Effector memory CD8-positive, alpha-beta T cell (primary cell): Measurements from ENCODE around the gene IQSEC3.
"Not testable (repeated sequence)": the region's sequence is repeated elsewhere in the genome, so short reads cannot be mapped to it uniquely, and the experiment has no call there.

ENCODE experiments used
- ATAC-seq: fragments of 150-1000 bp; cut with Tn5 transposase; replicated peaks from 2 replicates; pipeline ENCODE4 v1.10.0; 2021; ENCODE audit warnings: mild to moderate bottlenecking, moderate library complexity
- DNase-seq, 3 experiments: peaks; one replicate each; pipeline ENCODE4 v3.0.0; 2021
- H3K27ac Mint-ChIP-seq, 2 donors: one replicate each; pipeline ENCODE4 v1.8.0; 2022; ENCODE audit warnings: mild to moderate bottlenecking in 2 of 2, mixed read lengths in 2 of 2, moderate library complexity in 2 of 2
- H3K27me3 Mint-ChIP-seq, 2 donors: one replicate each; pipeline ENCODE4 v1.8.0; 2022; ENCODE audit warnings: mixed read lengths in 2 of 2
- H3K36me3 Mint-ChIP-seq: one replicate; pipeline ENCODE4 v1.8.0; 2022; ENCODE audit warnings: mild to moderate bottlenecking, moderate library complexity, mixed read lengths; ENCODE audit not compliant: insufficient read depth
- H3K4me1 Mint-ChIP-seq, 2 donors: one replicate each; pipeline ENCODE4 v1.8.0; 2022; ENCODE audit warnings: low read depth in 2 of 2, mixed read lengths in 2 of 2
- H3K4me3 Mint-ChIP-seq, 2 donors: one replicate each; pipeline ENCODE4 v1.8.0; 2022; ENCODE audit warnings: mild to moderate bottlenecking in 2 of 2, mixed read lengths in 2 of 2, moderate library complexity in 2 of 2
- H3K9me3 Mint-ChIP-seq, 2 donors: one replicate each; pipeline ENCODE4 v1.8.0; 2022; ENCODE audit warnings: mixed read lengths in 2 of 2

IQSEC3 gene

GRCh38 chr12:131732-132495 is 65.3 kb downstream of the IQSEC3 start:
- DNase-seq, result no peak
- Mint-ChIP-seq H3K4me1 (no peaks in the 10 kb centered on the region), H3K27ac (no peak overlapping the region), H3K27me3 (peaks cover 70 to 80% of the 10 kb centered on the region in 2 donors), H3K4me3 (no peak overlapping the region), H3K9me3 (no peaks in the 10 kb centered on the region), H3K36me3 (no peaks in the 10 kb centered on the region)
- no peak for ATAC-seq

- not testable (repeated sequence) for DNase-seq, H3K4me1 Mint-ChIP-seq, ATAC-seq, H3K36me3 Mint-ChIP-seq, H3K9me3 Mint-ChIP-seq, H3K4me3 Mint-ChIP-seq, H3K27ac Mint-ChIP-seq
- H3K27me3 Mint-ChIP-seq, result peaks cover 53 to 76% of the 10 kb centered on the region in 2 donors
Observed at GRCh38 chr12:133616-134232, 67.2 kb downstream of the IQSEC3 start.

- peaks cover 2 to 5% of the 10 kb centered on the region in 2 donors for H3K4me1 Mint-ChIP-seq
- no peaks in the 10 kb centered on the region for H3K36me3 Mint-ChIP-seq
- DNase-seq (no peak), ATAC-seq (no peak)
- peaks cover 55 to 76% of the 10 kb centered on the region in 2 donors for H3K27me3 Mint-ChIP-seq
- no peak overlapping the region for H3K4me3 Mint-ChIP-seq
- no peak overlapping the region for H3K27ac Mint-ChIP-seq
- H3K9me3 Mint-ChIP-seq, result no peaks in the 10 kb centered on the region
Observed at GRCh38 chr12:135138-135537, 68.6 kb downstream of the IQSEC3 start.

DNA sequence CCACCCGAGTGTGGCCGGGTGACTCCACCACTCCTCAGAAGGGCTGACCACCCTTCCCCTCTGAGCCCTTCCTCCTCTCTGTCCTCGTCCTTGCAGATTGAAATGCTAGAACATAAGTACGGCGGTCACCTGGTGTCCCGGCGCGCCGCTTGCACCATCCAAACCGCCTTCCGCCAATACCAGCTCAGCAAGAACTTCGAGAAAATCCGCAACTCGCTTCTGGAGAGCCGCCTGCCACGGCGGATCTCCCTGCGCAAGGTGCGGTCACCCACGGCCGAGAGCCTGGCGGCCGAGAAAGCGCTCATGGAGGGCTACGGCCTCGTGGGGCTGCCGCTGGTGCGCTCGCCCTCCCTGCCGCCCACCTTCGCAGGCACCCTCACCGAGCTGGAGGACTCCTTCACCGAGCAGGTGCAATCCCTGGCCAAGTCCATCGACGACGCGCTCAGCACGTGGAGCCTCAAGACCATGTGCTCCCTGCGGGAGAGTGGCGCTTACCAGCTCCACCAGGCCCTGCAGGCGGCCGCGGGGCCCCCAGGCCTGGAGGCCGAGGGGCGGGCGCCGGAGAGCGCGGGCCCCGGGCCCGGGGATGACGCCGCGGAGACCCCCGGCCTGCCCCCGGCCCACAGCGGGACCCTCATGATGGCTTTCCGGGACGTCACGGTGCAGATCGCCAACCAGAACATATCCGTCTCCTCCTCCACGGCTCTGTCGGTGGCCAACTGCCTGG is 71.8 kb downstream of the IQSEC3 start:
- Mint-ChIP-seq H3K4me3 (no peak overlapping the region), H3K36me3 (no peaks in the 10 kb centered on the region), H3K27me3 (peaks cover 58 to 77% of the 10 kb centered on the region in 2 donors), H3K9me3 (no peaks in the 10 kb centered on the region), H3K27ac (no peak overlapping the region), H3K4me1 (peaks cover 2 to 5% of the 10 kb centered on the region in 2 donors)
- no peak for DNase-seq
- ATAC-seq, result no peak

DNA sequence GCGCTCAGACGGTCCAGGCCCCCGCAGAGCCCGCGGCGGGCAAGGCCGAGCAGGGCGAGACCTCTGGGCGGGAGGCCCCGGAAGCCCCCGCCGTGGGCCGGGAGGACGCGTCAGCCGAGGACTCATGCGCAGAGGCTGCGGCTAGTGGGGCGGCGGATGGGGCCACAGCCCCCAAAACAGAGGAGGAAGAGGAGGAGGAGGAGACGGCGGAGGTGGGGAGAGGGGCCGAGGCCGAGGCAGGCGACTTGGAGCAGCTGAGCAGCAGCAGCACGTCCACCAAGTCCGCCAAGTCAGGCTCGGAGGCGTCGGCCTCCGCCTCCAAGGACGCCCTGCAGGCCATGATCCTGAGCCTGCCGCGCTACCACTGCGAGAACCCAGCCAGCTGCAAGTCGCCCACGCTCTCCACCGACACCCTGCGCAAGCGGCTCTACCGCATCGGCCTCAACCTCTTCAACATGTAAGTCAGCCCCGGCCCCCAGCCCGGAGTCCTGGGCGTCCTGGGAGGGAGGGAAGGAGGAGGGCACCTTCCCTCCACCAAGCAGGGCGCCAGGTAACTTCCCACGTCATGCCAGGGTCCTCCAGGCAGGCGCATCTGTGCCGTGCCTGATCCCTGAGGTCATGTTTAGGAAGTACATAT is 72.4 kb downstream of the IQSEC3 start:
- H3K27ac Mint-ChIP-seq, result no peak overlapping the region

GRCh38 chr12:139585-139984 is 73.0 kb downstream of the IQSEC3 start:
- no peak for DNase-seq
- Mint-ChIP-seq H3K4me1 (peaks cover 2 to 5% of the 10 kb centered on the region in 2 donors), H3K27me3 (peaks cover 49 to 75% of the 10 kb centered on the region in 2 donors), H3K4me3 (no peak overlapping the region), H3K36me3 (no peaks in the 10 kb centered on the region), H3K27ac (no peak overlapping the region), H3K9me3 (no peaks in the 10 kb centered on the region)
- no peak for ATAC-seq

More for the DNA sequence above, 72.4 kb downstream of the IQSEC3 start:
- DNase-seq (no peak), ATAC-seq (no peak)
- Mint-ChIP-seq H3K4me1 (peaks cover 2 to 5% of the 10 kb centered on the region in 2 donors), H3K9me3 (no peaks in the 10 kb centered on the region), H3K27me3 (peaks cover 51 to 75% of the 10 kb centered on the region in 2 donors), H3K36me3 (no peaks in the 10 kb centered on the region), H3K4me3 (peak overlapping the region in 1 of 2 donors; percentile 30)

DNA sequence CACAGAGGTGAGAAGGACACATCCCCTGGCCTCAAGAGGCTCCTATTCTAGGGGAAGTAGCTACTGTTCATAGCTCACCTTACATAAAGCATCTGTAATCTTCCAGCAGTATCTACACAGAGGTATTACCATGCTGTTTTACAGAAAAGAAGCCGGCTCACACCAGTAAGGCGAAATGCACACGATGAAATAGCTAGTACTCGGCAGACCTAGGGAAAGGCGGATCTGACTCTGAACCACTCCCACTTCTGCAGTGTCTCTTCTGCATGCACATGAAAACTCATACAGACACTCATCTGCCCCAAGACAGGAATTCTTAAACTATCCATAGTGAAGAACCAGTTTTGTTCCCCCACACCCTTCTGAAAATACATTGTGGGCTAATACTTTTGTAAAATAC is 73.6 kb downstream of the IQSEC3 start:
- DNase-seq, result no peak
- no peaks in the 10 kb centered on the region for H3K9me3 Mint-ChIP-seq
- no peak overlapping the region for H3K4me3 Mint-ChIP-seq
- H3K27me3 Mint-ChIP-seq, result peaks cover 49 to 75% of the 10 kb centered on the region in 2 donors
- ATAC-seq, result no peak
- peaks cover 2 to 5% of the 10 kb centered on the region in 2 donors for H3K4me1 Mint-ChIP-seq
- H3K36me3 Mint-ChIP-seq, result no peaks in the 10 kb centered on the region
- no peak overlapping the region for H3K27ac Mint-ChIP-seq

DNA sequence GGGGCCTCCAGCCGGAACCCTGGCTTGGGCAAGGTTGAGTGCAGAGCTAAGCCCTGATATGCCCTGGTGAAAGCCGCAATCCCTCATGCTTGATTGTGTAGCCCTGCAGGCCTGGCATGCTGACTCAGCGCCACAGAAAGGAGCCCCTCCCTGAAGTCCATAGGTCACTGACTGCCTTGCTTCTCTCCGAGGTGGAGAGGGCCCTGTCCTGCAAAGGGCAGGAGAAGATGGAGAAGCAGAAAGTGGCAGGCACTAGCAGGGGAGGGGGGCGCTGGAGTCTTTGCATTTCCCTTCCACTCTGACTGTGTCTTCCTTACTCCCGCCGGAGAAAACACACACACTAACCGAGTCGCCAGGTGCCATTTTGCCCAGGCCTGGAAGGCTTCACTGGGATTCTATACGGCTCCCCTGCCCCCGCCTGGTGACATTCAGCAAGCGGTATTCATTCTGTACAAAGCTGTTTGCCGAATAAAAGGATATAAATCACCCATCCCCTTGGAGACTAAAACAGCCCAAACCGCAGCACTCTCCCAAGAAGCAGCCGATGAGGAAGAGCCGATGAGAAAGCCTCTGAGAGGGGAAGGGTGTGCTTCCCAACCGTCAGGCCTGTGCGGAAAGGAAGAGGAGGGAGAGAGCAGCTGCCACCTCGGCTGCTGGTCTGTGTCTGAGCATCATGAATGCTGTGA is 77.5 kb downstream of the IQSEC3 start:
- no peak overlapping the region for H3K4me3 Mint-ChIP-seq
- ATAC-seq, result no peak

DNA sequence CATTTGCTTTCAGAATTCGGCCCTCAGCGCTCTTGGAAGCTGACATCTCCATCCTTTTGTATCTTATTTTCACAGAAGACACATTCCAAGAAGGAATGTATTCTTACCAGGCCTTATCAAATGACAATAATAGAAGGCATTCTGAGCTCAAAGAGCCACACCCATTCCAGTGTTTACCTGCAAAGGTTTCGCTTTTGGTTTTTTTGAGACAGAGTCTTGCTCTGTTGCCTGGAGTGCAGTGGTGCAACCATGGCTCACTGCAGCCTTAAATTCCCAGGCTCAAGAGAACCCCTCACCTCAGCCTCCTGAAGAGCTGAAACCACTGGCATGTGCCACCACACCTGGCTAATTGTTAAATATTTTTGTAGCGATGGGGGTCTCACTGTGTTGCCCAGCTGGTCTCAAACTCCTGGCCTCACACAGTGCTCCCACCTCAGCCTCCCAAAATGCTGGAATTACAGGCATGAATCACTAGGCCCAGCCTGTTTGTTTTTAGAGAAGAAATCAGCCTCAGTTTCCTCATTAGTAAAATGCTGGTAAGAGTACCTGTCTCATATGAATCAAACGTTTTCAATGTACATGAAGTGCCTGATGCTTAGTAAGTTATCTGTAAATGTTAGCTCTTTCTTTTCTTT is 78.2 kb downstream of the IQSEC3 start:
- Mint-ChIP-seq H3K27me3 (peaks cover 37 to 53% of the 10 kb centered on the region in 2 donors), H3K4me3 (no peak overlapping the region), H3K36me3 (no peaks in the 10 kb centered on the region), H3K9me3 (no peaks in the 10 kb centered on the region), H3K27ac (peak overlapping the region; percentile 42 to 87), H3K4me1 (no peaks in the 10 kb centered on the region)
- DNase-seq, result no peak
- no peak for ATAC-seq

More for the DNA sequence above, 77.5 kb downstream of the IQSEC3 start:
- Mint-ChIP-seq H3K27ac (peak overlapping the region; percentile 42 to 87), H3K4me1 (peaks cover 2 to 5% of the 10 kb centered on the region in 2 donors), H3K36me3 (no peaks in the 10 kb centered on the region), H3K9me3 (no peaks in the 10 kb centered on the region), H3K27me3 (peaks cover 38 to 53% of the 10 kb centered on the region in 2 donors)
- DNase-seq, result no peak

DNA sequence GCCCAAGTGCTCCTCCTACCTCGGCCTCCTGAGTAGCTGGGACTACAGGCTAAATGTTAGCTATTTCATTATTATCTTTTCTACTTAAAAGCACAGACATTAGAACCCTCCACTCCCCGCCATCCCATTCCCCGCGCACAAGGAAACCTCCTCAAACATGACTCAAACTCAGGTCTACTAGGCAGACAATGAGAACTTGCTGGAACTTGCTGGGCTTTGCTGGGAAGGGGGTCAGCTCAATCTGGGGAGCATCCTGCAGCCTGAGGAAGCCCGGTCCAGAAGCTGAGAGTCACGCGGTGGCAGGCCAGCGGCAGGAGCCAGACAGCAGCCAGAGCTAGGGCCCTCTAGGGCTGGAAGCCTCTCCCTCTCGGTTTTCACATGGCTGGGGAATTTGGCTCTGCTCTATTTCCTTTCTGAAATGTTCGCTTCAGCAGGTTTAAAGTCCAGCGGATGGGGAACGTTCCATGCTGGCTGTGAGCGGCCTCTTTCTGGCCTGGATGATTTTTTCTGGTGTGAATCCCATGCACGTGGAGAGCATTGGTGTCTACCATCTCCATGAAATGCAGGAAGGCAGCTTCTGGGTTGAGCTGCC is 78.9 kb downstream of the IQSEC3 start:
- ATAC-seq (no peak), DNase-seq (no peak)
- Mint-ChIP-seq H3K27me3 (peaks cover 36 to 53% of the 10 kb centered on the region in 2 donors), H3K36me3 (no peaks in the 10 kb centered on the region), H3K9me3 (no peaks in the 10 kb centered on the region), H3K4me1 (no peaks in the 10 kb centered on the region), H3K27ac (no peak overlapping the region), H3K4me3 (no peak overlapping the region)

DNA sequence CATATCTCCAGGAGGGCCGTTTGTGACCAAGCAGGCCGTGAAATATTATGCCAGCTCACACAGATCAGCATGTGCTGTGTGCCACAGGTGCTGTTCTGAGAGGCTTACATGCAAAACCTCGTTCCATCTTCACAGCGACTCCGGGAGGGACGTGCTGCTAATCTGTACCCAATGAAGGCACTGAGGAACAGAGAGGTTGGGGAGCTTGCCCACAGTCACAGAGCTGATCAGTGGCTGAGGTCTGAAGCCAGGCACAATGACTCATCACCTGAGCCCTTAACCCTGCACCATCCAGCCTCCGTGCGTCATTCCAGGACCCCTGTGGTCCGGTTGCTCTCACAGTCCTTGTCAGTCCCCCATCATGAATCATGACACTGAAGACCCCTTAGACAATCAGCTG is 80.7 kb downstream of the IQSEC3 start:
- ATAC-seq (no peak), DNase-seq (no peak)
- Mint-ChIP-seq H3K4me1 (no peaks in the 10 kb centered on the region), H3K27ac (no peak overlapping the region), H3K36me3 (no peaks in the 10 kb centered on the region), H3K4me3 (no peak overlapping the region), H3K9me3 (no peaks in the 10 kb centered on the region), H3K27me3 (peaks cover 27 to 49% of the 10 kb centered on the region in 2 donors)

DNA sequence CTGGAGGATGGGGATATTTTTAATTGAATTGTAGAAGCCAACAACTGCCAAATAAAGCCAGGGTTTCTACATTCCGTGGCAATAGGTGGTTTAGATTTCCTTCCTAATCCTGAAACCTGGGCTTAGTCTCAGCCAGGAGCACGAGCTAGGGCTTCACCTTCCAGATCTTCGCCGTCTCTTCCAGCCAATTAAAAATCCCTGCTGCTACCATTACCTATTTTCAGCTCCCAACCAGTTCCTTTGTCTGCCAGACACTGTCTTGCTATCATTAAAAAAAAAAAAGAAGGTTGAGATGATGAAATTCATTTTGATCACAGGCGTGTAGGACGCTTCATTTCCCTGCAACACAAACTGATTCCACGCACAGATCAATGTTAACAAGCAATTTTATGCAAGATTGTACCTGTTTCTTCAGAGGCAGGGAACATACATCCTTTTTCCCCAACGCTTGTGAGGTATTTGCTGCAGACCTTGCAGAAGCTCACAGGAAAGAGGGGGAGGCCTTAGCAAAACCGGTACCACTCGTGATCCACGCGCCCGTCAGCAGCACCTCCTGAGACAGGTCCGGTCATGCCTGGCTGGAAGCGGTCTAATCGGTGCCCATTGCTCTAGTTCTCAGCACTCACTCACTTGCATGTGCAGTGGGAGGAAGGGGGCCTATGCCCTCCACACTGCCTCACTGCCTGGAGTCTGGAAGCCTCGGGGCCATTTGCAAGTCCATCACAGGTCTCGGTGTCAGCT is 82.3 kb downstream of the IQSEC3 start:
- peaks cover 24 to 50% of the 10 kb centered on the region in 2 donors for H3K27me3 Mint-ChIP-seq
- peaks cover 0 to 2% of the 10 kb centered on the region in 2 donors for H3K4me1 Mint-ChIP-seq
- no peaks in the 10 kb centered on the region for H3K9me3 Mint-ChIP-seq
- H3K4me3 Mint-ChIP-seq, result no peak overlapping the region
- no peak overlapping the region for H3K27ac Mint-ChIP-seq
- ATAC-seq (no peak), DNase-seq (no peak)
- H3K36me3 Mint-ChIP-seq, result no peaks in the 10 kb centered on the region
